Breast epithelium (tissue), 4 donors: ENCODE measurements around the gene TSPEAR. TPM values are rescaled to one million over a fixed set of nuclear protein-coding genes. Genes with fewer than 3 reads are reported as not detected.
A peak's percentile ranks its signal among the peaks of the same experiment; 100 is the strongest.

Experiments used
- DNase-seq, 2 donors: peaks; one replicate each; pipeline ENCODE4 v3.0.0-alpha.2; 2019; ENCODE audit warnings: low spot score in 2 of 2
- H3K27ac ChIP-seq, 2 donors: fragments of 200-600 bp; sonication (generic) in 1 of 2; one replicate each; pipeline ENCODE4 v1.5.1; 2016 to 2019; ENCODE audit warnings: mild to moderate bottlenecking in 1 of 2
- H3K27me3 ChIP-seq, 2 donors: fragments of 200-600 bp; sonication (generic) in 1 of 2; one replicate each; pipeline versions ENCODE4 v1.5.1 to v1.6.0; 2017 to 2019; ENCODE audit warnings: control low read depth in 1 of 2, mild to moderate bottlenecking in 1 of 2
- H3K36me3 ChIP-seq: fragments of 200-600 bp; one replicate; pipeline ENCODE4 v1.5.1; 2019
- H3K4me1 ChIP-seq, 2 donors: fragments of 200-600 bp; sonication (generic); one replicate each; pipeline ENCODE4 v1.5.1; 2016 to 2019; ENCODE audit warnings: control low read depth in 1 of 2
- H3K4me3 ChIP-seq, 3 donors: fragments of 200-600 bp; sonication (generic); 1 replicate in 2 of 3; 2 replicates in 1 of 3; pipeline ENCODE4 v1.5.1; 2016 to 2019; ENCODE audit warnings: mild to moderate bottlenecking in 3 of 3, moderate library complexity in 2 of 3
- H3K9me3 ChIP-seq, 2 donors: fragments of 200-600 bp; sonication (generic) in 1 of 2; one replicate each; pipeline ENCODE4 v1.5.1; 2016 to 2019; ENCODE audit warnings: control low read depth in 1 of 2
- CTCF ChIP-seq, 3 donors: fragments of 450-650 bp; IDR thresholded peaks; one replicate each; pipeline ENCODE4 v1.5.1; 2016 to 2017; ENCODE audit warnings: antibody characterized with exemption in 3 of 3, mild to moderate bottlenecking in 3 of 3, moderate library complexity in 3 of 3
- POLR2A ChIP-seq: fragments of 450-650 bp; IDR thresholded peaks from one replicate; pipeline ENCODE4 v1.6.1; 2016; ENCODE audit warnings: antibody characterized with exemption, mild to moderate bottlenecking, moderate library complexity
- POLR2AphosphoS5 ChIP-seq, 3 donors: sonication (generic); formaldehyde crosslinking; IDR thresholded peaks; one replicate each; pipeline ENCODE4 v1.6.1; 2017; ENCODE audit warnings: antibody characterized with exemption in 3 of 3
- intact Hi-C: fragments of 100-400 bp; cut with DNase I; formaldehyde crosslinking; loops from one replicate; pipeline ENCODE4 v1.15.1; 2023; ENCODE audit warnings: low total_unique reads
- total RNA-seq, 3 donors: library from RNA; depleted of rRNA; stranded (reverse); fragments of >200 nt; gene quantifications; one replicate each; pipeline ENCODE4 v1.1.0, GENCODE V29; 2016

The TSPEAR gene
- total RNA-seq, 3 donors from 2014 or later: 0.15 TPM; not detected in 2

- no peaks in the 10 kb centered on the region for H3K4me1 ChIP-seq
- H3K9me3 ChIP-seq: no peaks in the 10 kb centered on the region
- no peak for TF ChIP-seq POLR2AphosphoS5 (IDR thresholded peaks at IDR 0.05)
- no peak for TF ChIP-seq CTCF (IDR thresholded peaks at IDR 0.05)
- no peak for TF ChIP-seq POLR2A
- H3K27ac ChIP-seq: no peak overlapping the region
- intact Hi-C loops: loop anchor here (10.0 kb wide), 1 partner anchor 153 kb away; no protein-coding TSS in a partner anchor
- H3K4me3 ChIP-seq: no peak overlapping the region
- H3K36me3 ChIP-seq: no peaks in the 10 kb centered on the region
- H3K27me3 ChIP-seq: peaks cover 0 to 13% of the 10 kb centered on the region in 2 donors
- DNase-seq: peak in 1 of 2 donors; percentile 40
Observed at GRCh38 chr21:44521301-44521927, 190.0 kb downstream of the TSPEAR start.

- Histone ChIP-seq H3K4me3 (no peak overlapping the region), H3K36me3 (no peaks in the 10 kb centered on the region), H3K9me3 (no peaks in the 10 kb centered on the region), H3K27ac (no peak overlapping the region), H3K27me3 (peaks cover 0 to 13% of the 10 kb centered on the region in 2 donors), H3K4me1 (no peaks in the 10 kb centered on the region)
- peak in 1 of 2 donors; percentile 31 for DNase-seq
- intact Hi-C loops: loop anchor here (10.0 kb wide), 1 partner anchor 154 kb away; no protein-coding TSS in a partner anchor
- TF ChIP-seq CTCF (IDR thresholded peaks at IDR 0.05) (no peak), POLR2A (no peak), POLR2AphosphoS5 (IDR thresholded peaks at IDR 0.05) (no peak)
Observed at GRCh38 chr21:44520326-44521300, 190.8 kb downstream of the TSPEAR start.

GRCh38 chr21:44519346-44520325 is 191.7 kb downstream of the TSPEAR start:
- Histone ChIP-seq H3K27ac (no peak overlapping the region), H3K27me3 (peaks cover 0 to 13% of the 10 kb centered on the region in 2 donors), H3K4me3 (no peak overlapping the region), H3K4me1 (no peaks in the 10 kb centered on the region), H3K9me3 (no peaks in the 10 kb centered on the region), H3K36me3 (no peaks in the 10 kb centered on the region)
- no peak for TF ChIP-seq POLR2A
- TF ChIP-seq CTCF (IDR thresholded peaks at IDR 0.05): no peak
- no peak for TF ChIP-seq POLR2AphosphoS5 (IDR thresholded peaks at IDR 0.05)
- no peak for DNase-seq
- intact Hi-C loops: loop anchor here (10.0 kb wide), 1 partner anchor 155 kb away; no protein-coding TSS in a partner anchor

GRCh38 chr21:44518686-44519085 is 192.7 kb downstream of the TSPEAR start:
- no peak for DNase-seq
- Histone ChIP-seq H3K9me3 (no peaks in the 10 kb centered on the region), H3K4me3 (no peak overlapping the region), H3K36me3 (no peaks in the 10 kb centered on the region), H3K27ac (no peak overlapping the region), H3K27me3 (peaks cover 0 to 13% of the 10 kb centered on the region in 2 donors), H3K4me1 (no peaks in the 10 kb centered on the region)
- intact Hi-C loops: no loop called here
- TF ChIP-seq POLR2A (no peak), CTCF (IDR thresholded peaks at IDR 0.05) (no peak), POLR2AphosphoS5 (IDR thresholded peaks at IDR 0.05) (no peak)
